ENCODE measurements around the gene MSANTD7. TPM values are rescaled to one million over a fixed set of nuclear protein-coding genes. Genes with fewer than 3 reads are reported as not detected.
A peak's percentile ranks its signal among the peaks of the same experiment; 100 is the strongest.
"Not testable (repeated sequence)": the region's sequence is repeated elsewhere in the genome, so short reads cannot be mapped to it uniquely, and the experiment has no call there.

The MSANTD7 gene
- polyA plus RNA-seq, 3 donors, result 15.4 to 17.3 (median 16.9) TPM

DNA sequence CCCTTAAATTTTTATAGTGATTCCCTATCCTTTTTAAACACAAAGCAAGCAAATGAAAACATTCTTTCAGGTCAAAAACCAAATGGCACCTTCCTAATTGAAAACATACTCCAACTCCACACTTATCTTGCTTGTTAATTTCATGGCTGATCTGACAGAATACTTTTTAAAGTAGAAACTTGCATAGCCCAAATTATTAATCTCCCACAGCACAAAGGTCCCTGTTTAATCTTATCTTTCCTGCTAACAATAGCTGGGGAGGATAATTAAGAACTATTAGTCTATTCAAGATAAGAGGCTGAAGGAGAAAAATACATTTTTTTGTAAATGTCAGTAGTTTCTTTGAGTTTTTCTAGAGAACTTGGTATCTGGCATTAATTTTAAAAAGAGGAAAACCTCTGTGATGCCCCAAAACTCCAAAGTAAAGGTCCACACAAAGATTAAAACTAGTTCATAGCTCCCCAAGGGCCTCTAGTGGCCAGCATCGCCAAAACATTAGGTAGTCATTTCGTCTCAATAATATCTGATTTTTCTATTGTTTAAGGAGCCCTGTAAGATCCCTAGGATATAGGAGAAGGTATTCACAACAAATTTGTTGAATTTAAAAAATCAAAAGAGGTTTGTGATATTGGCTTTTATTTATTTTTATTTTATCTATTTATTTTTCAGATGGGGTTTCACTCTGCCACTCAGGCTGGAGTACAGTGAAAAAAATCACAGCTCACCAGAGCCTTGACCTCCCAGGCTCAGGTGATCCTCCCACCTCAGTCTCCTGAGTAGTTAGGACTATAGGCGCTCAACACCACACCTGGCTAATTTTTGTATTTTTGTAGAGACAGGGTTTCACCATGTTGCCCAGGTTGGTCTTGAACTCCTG is 15.0 kb upstream of the MSANTD7 start:
- peak in 4 of 11 donors; percentile 15 to 23 (median 21) for DNase-seq (ENCODE audit: extremely low read depth in 1 of 11, low read depth in 9 of 11, low spot score in 4 of 11)

DNA sequence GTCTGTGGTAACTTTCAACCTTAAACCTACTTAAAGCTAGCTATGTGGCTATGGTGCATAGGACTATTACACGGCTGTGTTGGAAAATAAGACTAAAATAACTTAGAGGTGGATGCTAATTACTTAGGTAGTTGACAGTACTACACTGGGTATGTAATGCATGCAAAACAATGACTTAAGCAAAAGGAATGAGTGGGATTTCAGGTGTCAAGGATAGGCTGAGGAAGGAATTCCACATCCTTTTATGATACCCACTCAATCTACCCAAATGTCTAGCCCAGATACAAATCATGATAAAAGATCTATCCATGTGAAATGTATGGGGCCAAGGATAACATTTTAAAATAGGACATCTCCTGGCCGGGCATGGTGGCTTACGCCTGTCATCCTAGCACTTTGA is 14.1 kb upstream of the MSANTD7 start:
- DNase-seq (ENCODE audit: extremely low read depth in 1 of 11, low read depth in 9 of 11, low spot score in 4 of 11), result no peak

DNA sequence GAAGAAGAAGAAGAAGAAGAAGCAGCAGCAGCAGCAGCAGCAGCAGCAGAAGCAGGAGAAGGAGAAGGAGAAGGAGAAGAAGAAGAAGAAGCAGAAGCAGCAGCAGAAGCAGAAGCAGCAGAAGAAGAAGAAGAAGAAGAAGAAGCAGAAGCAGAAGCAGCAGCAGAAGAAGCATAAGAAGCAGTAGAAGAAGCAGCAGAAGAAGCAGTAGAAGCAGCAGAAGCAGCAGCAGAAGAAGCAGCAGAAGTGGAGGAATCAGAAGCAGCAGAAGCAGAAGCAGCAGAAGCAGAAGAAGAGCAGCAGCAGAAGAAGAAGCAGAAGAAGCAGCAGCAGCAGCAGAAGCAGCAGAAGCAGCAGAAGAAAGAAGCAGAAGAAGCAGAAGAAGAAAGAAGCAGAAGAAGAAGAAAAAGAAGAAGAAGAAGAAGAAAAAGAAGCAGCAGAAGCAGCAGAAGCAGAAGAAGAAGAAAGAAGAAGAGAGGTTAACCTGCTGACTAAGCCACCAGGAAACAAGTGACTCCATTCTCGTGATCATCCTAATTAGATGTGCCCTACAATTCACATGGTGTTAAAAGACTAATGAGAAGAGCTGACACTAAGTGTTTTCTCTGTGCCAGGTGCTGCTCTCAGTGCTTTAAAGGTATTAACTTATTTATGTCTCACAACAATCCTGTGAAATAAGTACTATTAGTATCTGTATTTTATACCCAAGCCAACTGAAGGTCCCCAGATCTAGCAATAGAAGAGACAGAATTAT is 11.9 kb upstream of the MSANTD7 start:
- DNase-seq (ENCODE audit: extremely low read depth in 1 of 11, low read depth in 9 of 11, low spot score in 4 of 11), result no peak

DNA sequence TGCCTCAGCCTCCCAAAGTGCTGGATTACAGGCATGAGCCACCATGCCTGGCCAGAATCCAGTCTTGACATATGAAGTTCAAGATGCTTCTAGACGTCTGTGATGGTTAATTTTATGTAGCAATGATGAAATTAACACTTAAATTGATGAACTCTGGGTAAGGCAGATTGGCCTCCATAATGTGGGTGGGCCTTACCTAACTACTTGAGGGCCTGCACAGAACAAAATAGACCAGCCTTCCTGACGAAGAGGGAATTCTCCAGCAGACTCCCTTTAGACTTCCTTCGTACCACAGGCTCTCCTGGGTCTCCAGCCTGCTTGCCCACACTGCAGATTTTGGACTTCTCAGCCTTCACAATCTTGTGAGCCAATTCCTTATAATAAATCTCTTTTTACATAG is 5.0 kb upstream of the MSANTD7 start:
- no peak for DNase-seq (ENCODE audit: extremely low read depth in 1 of 11, low read depth in 9 of 11, low spot score in 4 of 11)

DNA sequence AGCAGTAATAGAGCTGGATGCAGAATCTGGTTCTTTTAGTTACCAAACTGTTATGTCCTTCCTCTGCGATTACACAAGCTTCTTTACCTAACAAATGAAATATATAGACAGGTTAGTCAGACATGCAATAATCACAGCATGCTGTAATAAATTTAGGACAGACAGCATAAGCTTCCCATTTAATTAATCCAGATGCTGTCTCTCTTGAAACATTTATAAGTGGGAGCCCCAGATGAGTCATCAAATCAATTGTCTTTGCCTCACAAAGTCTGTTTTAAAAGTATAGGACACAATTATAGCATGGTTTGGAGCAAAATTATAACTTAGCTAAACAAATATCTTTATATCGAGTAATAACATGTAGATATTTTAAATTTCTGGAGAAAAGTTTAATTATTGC is 1.9 kb upstream of the MSANTD7 start:
- DNase-seq (ENCODE audit: extremely low read depth in 1 of 11, low read depth in 9 of 11, low spot score in 4 of 11), result no peak

DNA sequence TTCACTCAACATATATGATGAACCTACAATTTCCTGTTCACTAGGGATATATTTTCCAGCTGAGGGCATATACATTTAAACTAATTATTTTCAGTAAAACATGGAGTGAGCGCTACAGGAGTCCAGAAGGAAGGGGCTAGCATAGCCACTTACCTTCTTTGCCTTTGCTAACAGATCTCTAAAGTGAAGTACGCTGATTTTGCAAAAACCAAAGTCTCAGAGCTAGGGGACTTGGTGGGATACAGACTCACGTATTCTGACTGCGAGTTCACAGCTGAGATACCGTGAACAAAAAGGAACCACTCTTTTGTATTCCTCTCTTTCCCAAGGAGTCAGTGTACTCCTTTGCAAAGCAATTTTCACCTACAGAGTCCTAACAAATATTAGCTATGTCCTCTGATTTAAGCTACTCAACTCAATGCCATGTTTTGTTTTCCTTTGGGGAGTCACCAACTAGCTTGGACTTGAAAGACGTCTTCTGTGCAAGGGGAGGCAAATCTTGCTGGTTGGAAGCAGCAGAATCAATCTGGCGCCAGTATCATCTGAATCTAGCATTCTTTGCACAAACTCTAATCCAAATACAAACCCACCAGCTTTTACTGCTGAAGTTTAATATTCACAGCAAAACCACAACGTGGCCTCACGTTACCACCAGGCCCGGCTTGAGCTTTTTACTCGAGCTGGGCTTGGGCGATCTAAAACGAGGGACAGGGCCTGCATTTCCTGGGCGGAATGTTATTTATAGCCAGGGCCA is 926 bp upstream of the MSANTD7 start:
- peak in 2 of 11 donors; percentile 7 to 8 for DNase-seq (ENCODE audit: extremely low read depth in 1 of 11, low read depth in 9 of 11, low spot score in 4 of 11)

DNA sequence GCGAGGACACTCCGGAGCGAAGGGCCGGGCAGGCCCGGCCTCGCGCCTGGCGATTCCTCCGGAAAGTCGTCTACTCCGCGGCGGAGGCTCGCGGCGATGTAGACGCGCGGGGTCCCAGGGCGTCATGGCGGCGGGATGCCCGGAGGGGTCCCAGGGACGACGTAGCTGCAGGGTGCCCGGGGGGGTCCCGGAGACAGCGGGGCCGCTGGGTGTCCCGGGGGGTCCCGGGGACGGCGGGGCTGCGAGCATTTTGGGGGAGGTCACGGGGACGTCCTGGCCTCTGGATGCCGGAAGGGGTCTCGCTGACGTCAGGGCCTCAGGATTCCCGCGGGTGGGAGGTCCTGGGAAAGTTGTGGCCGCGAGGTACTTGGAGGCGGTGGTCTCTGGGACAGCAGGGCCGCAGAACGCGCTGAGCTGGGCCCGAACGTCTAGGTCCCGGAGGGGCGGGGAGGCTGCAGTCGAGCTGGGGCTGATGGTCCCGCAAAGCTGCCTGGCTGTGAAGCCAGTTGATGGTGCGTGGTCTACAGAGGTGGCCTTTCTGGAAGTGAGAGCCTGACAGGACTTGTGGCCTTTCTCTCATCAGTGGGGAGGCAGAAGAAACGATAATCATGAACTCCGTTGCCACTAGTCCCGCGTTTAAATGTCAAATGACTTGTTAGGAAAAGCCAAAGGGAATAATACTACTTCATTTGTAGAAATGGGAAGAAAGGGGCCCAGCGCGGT is 637 bp downstream of the MSANTD7 start:
- peak in 10 of 11 donors; percentile 24 to 64 (median 45) for DNase-seq (ENCODE audit: extremely low read depth in 1 of 11, low read depth in 9 of 11, low spot score in 4 of 11)

DNA sequence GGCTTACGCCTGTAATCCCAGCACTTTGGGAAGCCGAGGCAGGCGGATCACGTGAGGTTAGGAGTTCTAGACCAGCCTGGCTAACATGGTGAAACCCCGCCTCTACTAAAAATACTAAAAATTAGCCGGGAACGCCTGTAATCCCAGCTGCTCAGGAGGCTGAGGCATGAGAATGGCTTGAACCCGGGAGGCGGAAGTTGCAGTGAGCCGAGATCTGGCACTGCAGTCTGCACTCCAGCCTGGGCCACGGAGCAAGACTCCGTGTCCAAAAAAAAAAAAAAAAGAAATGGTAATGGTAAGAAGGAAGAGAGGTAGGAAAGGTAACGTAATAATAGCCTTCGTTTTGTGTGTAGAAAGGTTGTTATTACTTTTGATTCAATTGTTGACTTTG is 1.2 kb downstream of the MSANTD7 start:
- DNase-seq (ENCODE audit: extremely low read depth in 1 of 11, low read depth in 9 of 11, low spot score in 4 of 11), result peak in 1 of 11 donors; percentile 1

DNA sequence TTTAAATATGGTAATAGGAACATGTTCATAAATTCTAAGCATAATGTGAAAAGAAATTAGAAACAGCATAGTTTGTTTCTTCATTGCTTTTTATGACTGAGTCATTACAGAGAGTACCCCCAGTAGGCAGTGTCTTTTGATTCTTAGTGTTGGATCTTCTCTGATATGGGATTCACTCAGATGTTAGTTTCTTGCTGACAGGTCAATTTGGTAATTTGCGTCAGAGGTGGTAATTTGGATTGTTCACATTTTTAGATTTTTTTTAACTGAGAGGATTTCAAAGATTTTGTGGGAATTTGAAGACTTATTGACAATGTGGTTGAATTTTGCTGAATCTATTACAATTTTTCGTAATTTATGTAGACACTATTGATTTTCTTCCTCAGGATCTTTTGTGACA is 2.1 kb downstream of the MSANTD7 start:
- no peak for DNase-seq (ENCODE audit: extremely low read depth in 1 of 11, low read depth in 9 of 11, low spot score in 4 of 11)

DNA sequence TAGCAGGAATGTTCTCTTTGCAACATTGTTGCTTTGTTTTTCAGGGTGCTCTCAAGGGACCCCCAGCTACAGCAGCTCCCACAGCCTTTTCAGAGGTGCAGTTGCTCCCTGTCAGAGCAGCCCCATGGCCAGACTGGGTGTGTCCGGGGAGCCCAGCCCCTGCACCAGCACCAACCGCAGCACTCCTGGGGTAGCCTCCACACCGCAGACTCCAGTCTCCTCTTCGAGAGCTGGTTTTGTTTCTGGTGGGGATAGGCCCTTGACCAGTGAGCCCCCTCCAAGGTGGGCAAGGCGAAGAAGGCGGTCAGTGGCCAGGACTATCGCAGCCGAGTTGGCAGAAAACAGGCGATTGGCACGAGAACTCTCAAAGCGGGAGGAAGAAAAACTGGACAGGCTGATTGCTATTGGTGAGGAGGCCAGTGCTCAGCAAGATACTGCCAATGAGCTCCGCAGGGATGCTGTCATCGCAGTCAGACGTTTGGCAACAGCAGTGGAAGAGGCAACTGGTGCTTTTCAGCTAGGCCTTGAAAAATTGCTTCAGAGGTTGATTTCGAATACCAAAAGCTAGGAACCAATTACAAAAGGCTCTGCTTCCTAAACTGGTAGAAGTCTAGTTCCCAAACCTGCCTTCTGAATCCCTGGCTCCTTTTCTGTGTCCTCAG is 5.4 kb downstream of the MSANTD7 start:
- no peak for DNase-seq (ENCODE audit: extremely low read depth in 1 of 11, low read depth in 9 of 11, low spot score in 4 of 11)

DNA sequence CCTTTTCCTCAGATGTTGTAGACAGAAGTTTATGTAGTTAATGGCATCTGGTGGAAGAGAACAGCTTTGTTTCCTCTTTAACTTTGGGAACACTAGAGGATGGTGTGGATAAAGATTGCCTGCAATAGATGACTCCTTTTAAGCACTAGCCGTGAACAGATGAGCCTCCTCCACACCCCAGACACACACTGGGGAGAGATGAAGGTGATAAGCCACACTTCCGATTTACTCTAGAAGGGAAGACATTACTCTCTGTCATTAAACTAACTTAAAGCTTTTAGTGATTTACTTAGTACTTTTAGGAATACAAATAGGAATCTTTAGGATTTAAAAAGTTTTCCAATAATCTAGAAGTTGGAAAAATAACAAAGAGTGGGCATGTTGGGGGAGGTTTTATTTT is 6.8 kb downstream of the MSANTD7 start:
- no peak for DNase-seq (ENCODE audit: extremely low read depth in 1 of 11, low read depth in 9 of 11, low spot score in 4 of 11)

DNA sequence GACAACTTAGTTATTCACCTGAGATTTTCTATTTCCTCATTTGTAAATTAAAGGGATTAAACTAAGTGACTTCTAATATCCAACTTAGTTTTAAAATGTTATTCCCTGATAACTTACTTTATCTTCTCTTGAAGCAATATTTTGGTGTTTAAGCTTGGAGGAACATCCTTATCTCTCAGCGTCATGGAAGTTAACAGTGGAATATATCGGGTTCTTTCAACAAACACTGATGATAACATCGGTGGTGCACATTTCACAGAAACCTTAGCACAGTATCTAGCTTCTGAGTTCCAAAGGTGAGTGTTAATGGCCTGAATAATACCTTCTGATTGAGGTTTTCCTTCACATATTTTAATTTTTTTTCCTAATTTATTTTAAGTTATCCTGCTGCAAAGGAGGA is 14.1 kb downstream of the MSANTD7 start:
- no peak for DNase-seq (ENCODE audit: extremely low read depth in 1 of 11, low read depth in 9 of 11, low spot score in 4 of 11)

DNA sequence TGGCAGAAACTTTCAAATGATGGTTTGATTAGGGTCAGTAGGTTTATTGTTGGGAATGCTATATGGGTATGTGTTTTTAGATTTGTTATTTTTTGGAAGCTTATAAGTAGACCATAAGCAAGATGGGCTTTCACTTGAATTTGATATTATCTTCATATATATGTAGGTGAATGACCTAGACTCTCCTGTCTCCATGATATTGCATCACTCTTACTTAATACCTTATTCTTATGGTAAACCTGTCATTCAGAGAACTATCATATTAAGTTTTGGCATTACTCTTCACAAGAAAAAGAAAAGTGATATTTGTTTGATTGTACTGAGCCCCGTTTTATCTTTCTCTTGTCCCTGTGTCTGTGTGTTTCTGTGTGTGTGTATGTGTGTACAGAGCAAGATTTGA is 17.3 kb downstream of the MSANTD7 start:
- DNase-seq (ENCODE audit: extremely low read depth in 1 of 11, low read depth in 9 of 11, low spot score in 4 of 11), result no peak

DNA sequence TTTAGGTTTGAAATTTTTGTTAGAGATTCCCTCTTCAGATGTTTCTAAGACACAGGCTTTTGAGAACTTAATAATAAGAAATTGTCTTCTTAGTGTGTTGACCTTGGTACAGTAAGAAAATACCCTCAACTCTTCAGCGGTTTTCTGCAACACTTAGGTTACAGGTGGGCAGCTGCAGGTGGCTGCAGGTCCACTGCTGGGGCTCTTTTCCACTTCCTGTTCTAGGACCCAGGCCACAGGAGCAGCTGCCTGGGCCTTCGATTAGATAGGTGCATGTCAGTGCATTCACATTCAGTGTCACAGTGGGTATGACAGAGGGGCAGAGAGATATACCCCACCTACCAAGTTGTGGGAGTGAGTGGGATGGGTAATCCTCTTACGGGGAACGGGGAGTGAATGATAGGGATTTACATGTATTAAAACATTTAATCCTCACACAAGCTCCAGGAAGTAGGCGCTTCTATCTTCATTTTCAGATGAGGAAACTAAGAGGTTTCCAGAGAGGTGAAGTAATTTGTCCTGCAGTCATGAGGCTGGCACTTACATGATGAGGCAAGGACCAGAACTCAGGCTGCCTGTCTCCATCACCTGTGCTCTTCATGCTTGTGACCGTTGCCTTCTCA is 20.3 kb downstream of the MSANTD7 start:
- DNase-seq (ENCODE audit: extremely low read depth in 1 of 11, low read depth in 9 of 11, low spot score in 4 of 11), result no peak

DNA sequence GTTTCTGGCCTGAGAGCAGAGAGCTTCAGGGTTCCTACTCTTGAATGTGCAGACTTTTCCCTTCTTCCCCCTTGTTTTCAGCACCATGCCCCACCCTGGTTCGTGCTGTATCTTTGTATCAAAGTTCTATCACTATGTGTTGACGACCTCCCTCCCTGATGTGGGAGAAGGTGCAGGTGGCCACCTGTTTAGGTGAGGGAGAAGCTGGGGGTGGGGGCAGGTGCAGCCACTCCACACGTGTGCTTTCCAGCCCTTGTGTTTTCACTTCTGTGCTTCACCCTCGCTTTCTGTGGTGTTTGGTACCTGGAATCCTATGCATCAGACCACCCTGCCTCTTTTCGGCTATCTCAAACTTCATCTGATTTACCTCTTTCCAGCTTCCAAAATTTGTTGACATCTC is 20.9 kb downstream of the MSANTD7 start:
- no peak for DNase-seq (ENCODE audit: extremely low read depth in 1 of 11, low read depth in 9 of 11, low spot score in 4 of 11)

DNA sequence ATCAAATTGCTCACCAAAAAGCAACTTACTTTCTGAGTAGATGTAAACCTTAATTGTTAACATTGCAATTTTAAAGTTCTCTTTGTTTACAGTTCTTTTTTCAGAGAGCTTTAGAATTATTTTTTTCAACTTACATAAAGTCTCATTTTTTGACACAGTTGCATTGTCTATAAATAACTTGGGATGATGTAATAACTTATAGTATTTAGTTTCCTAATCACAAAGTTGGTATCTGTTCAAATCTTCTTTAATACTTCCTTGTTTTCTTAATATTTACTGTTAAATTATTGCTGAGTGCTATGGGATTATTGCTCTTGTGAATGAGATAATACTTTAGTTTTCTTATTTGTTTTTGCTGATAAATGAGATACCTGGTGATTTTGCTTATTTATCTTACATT is 21.7 kb downstream of the MSANTD7 start:
- no peak for DNase-seq (ENCODE audit: extremely low read depth in 1 of 11, low read depth in 9 of 11, low spot score in 4 of 11)

DNA sequence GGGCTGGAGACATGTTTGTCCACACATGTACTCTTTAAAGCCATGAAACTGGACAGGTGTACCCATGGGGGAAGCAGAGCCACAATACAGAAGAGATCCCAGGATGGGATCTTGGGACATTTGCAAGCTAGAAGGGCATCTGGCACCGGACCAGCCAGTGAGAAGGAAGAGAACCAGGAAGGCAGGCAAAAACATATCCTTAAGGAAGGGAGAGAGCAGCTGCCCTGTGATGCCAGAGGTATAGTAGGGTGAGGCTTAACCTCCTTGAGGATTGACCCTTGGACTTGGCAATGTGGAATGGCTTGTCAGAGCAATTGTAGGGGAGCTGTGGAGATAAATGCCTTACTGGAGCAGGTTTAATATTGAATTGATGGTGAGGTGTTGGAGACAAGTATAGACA is 22.7 kb downstream of the MSANTD7 start:
- no peak for DNase-seq (ENCODE audit: extremely low read depth in 1 of 11, low read depth in 9 of 11, low spot score in 4 of 11)

DNA sequence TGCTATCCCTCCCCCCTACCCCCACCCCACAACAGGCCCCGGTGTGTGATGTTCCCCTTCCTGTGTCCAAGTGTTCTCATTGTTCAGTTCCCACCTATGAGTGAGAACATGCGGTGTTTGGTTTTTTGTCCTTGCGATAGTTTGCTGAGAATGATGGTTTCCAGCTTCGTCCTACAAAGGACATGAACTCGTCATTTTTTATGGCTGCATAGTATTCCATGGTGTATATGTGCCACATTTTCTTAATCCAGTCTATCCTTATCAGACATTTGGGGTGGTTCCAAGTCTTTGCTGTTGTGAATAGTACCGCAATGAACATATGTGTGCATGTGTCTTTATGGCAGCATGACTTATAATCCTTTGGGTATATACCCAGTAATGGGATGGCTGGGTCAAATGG is 26.4 kb downstream of the MSANTD7 start:
- DNase-seq (ENCODE audit: extremely low read depth in 1 of 11, low read depth in 9 of 11, low spot score in 4 of 11), result not testable (repeated sequence)
